NCI-H510A treated with DMSO at 0.1 percent for 48 hours (cell line): ENCODE results near the gene HCRTR1.

ENCODE experiments used
- DNase-seq: peaks from one replicate; lab custom pipeline; 2025; lab: John Stamatoyannopoulos, UW

Gene HCRTR1

GRCh38 chr1:31667065-31667785 is 49.7 kb downstream of the HCRTR1 start:
- no peak for DNase-seq

GRCh38 chr1:31668303-31668883 is 50.9 kb downstream of the HCRTR1 start:
- DNase-seq, result no peak

GRCh38 chr1:31669433-31669785 is 51.9 kb downstream of the HCRTR1 start:
- no peak for DNase-seq

GRCh38 chr1:31669786-31670592 is 52.5 kb downstream of the HCRTR1 start:
- DNase-seq, result peak; percentile 79

GRCh38 chr1:31670593-31670964 is 53.1 kb downstream of the HCRTR1 start:
- no peak for DNase-seq

GRCh38 chr1:31671147-31671546 is 53.7 kb downstream of the HCRTR1 start:
- no peak for DNase-seq

- no peak for DNase-seq
These were observed 54.2 kb downstream of the HCRTR1 start for GRCh38 chr1:31671561-31672201.

GRCh38 chr1:31672986-31673385 is 55.5 kb downstream of the HCRTR1 start:
- no peak for DNase-seq

GRCh38 chr1:31673433-31673832 is 55.9 kb downstream of the HCRTR1 start:
- DNase-seq, result no peak

- DNase-seq, result no peak
These were observed 57.1 kb downstream of the HCRTR1 start for GRCh38 chr1:31674626-31675025.

- no peak for DNase-seq
These were observed 57.7 kb downstream of the HCRTR1 start for GRCh38 chr1:31675161-31675560.

GRCh38 chr1:31675756-31676155 is 58.3 kb downstream of the HCRTR1 start:
- DNase-seq, result no peak
